MM.1S (cell line): Measurements from ENCODE around the gene MTM1.

Source experiments
- EZH2 ChIP-seq: fragments of 300-600 bp; sonication (generic); optimal IDR thresholded peaks from 2 replicates; pipeline ENCODE3; 2017; ENCODE audit warnings: low read depth, mild to moderate bottlenecking, antibody characterized with exemption, low read length, mixed read lengths
- TF ChIP-seq, protein P1 (sequence below): fragments of 300-600 bp; sonication (generic); IDR thresholded peaks from 2 replicates; pipeline ENCODE4 v1.5.1; 2016; ENCODE audit warnings: antibody characterized with exemption, low read length, mixed read lengths

DNA sequence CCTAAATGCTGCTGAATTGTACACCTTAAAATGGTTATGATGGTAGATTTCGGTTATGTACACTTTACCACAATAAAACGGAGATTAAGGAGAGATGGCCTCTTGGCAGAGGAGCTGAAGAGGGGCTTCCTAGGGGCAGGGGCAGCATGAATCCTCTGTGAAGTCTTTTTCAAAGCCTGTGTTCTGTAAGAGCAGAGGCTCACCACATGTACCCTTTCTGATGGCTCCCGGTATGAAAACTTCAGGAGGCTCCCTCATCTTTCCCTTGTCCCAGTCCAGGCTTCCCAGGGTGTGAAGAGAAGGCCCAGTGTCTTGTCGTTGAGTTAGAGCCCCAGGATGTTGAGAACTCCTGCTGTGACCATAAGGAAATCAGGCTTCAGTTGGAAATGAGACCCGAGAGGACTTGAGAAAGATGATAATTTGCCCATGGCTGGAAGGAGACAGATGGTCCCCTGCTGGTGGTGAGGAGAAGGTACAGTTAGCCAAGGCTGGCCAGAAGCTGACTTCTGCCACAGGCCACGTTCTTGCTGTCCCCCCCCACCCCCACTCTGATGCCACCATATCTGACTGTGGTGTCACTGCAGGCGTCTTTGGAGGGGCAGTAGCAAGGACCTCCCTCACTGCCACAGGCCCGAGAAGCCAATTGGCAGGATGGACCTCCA lies 31.8 kb upstream of the MTM1 start:
- no peak for TF ChIP-seq EZH2
- TF ChIP-seq, protein P1, sequence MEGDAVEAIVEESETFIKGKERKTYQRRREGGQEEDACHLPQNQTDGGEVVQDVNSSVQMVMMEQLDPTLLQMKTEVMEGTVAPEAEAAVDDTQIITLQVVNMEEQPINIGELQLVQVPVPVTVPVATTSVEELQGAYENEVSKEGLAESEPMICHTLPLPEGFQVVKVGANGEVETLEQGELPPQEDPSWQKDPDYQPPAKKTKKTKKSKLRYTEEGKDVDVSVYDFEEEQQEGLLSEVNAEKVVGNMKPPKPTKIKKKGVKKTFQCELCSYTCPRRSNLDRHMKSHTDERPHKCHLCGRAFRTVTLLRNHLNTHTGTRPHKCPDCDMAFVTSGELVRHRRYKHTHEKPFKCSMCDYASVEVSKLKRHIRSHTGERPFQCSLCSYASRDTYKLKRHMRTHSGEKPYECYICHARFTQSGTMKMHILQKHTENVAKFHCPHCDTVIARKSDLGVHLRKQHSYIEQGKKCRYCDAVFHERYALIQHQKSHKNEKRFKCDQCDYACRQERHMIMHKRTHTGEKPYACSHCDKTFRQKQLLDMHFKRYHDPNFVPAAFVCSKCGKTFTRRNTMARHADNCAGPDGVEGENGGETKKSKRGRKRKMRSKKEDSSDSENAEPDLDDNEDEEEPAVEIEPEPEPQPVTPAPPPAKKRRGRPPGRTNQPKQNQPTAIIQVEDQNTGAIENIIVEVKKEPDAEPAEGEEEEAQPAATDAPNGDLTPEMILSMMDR: 0 out of 2 replicates have a peak, but pooled peaks have one; percentile 12
